ENCODE data around the gene NOL3. TPM values are rescaled to one million over a fixed set of nuclear protein-coding genes. Genes with fewer than 3 reads are reported as not detected.

NOL3 gene
- total and polyA plus RNA-seq, 2 of the 13 experiments (the other 11 are each of a cell fraction or from before 2014, with no cell fraction given) = 5.7 to 20.5 TPM

GRCh38 chr16:67183284-67183626 is 12.9 kb downstream of the NOL3 start (continued):
- TF ChIP-seq ZNF687 (CRISPR knock-in tag; IDR thresholded peaks at IDR 0.05) (no peak), HNRNPL (IDR thresholded peaks at IDR 0.05; ENCODE audit: low read depth, low read length) (0 out of 2 replicates have a peak, but pooled peaks have one; percentile 8), ZBTB49 (CRISPR knock-in tag; IDR thresholded peaks at IDR 0.05; ENCODE audit: borderline replicate concordance) (no peak), SNAPC2 (CRISPR knock-in tag; IDR thresholded peaks at IDR 0.05) (peak; percentile 74; the same call in 1 of the 2 replicates), ZNF430 (CRISPR knock-in tag; IDR thresholded peaks at IDR 0.05) (peak; percentile 22; the same call in 1 of the 2 replicates), ARID5B (CRISPR knock-in tag; IDR thresholded peaks at IDR 0.05) (no peak), ZNF230 (CRISPR knock-in tag; IDR thresholded peaks at IDR 0.05) (no peak), HNF1B (CRISPR knock-in tag; IDR thresholded peaks at IDR 0.05) (peak; percentile 66; the same call in 1 of the 2 replicates), ATF7 (IDR thresholded peaks at IDR 0.05) (no peak), ATF7 (CRISPR knock-in tag; IDR thresholded peaks at IDR 0.05) (no peak), MAF1 (CRISPR knock-in tag; IDR thresholded peaks at IDR 0.05; ENCODE audit: borderline replicate concordance) (no peak), MAFK (conservative IDR thresholded peaks at IDR 0.05 in 1 of 2, IDR thresholded peaks at IDR 0.05 in 1 of 2; ENCODE audit: low read length in 2 of 2) (no peak), NFIC (IDR thresholded peaks at IDR 0.05; ENCODE audit: low read length) (no peak), SALL1 (CRISPR knock-in tag; IDR thresholded peaks at IDR 0.05) (no peak), STAT6 (CRISPR knock-in tag; IDR thresholded peaks at IDR 0.05; ENCODE audit: borderline replicate concordance) (0 out of 2 replicates have a peak, but pooled peaks have one; percentile 15)
